Right renal pelvis (tissue), 4 donors: ENCODE data around the gene VPS13D. TPM values are rescaled to one million over a fixed set of nuclear protein-coding genes. Genes with fewer than 3 reads are reported as not detected.
"Not testable (repeated sequence)": the region's sequence is repeated elsewhere in the genome, so short reads cannot be mapped to it uniquely, and the experiment has no call there.

Source experiments
- DNase-seq, 4 donors: peaks; one replicate each; pipeline ENCODE4 v3.0.0-alpha.2; 2013; ENCODE audit warnings: low read depth in 4 of 4, low spot score in 3 of 4, missing footprints in 1 of 4
- polyA plus RNA-seq, 4 donors: library from polyadenylated mRNA; unstranded; fragments of 120-200 nt; gene quantifications; one replicate each; pipeline ENCODE4 v1.2.1, GENCODE V29; 2013; ENCODE audit not compliant: insufficient read length in 4 of 4

VPS13D gene
- polyA plus RNA-seq, 4 donors = 24.2 to 27.8 (median 26.3) TPM

- DNase-seq = no peak
Measured at GRCh38 chr1:12196641-12197482, 33.0 kb upstream of the VPS13D start.

GRCh38 chr1:12197483-12197880 lies 32.3 kb upstream of the VPS13D start:
- DNase-seq = no peak

GRCh38 chr1:12200208-12200607 lies 29.6 kb upstream of the VPS13D start:
- DNase-seq = no peak

GRCh38 chr1:12201352-12202189 lies 28.3 kb upstream of the VPS13D start:
- DNase-seq = no peak

GRCh38 chr1:12202190-12202497 lies 27.7 kb upstream of the VPS13D start:
- no peak for DNase-seq

- DNase-seq = no peak
Measured at GRCh38 chr1:12202577-12202976, 27.3 kb upstream of the VPS13D start.

- no peak for DNase-seq
Measured at GRCh38 chr1:12203216-12204007, 26.4 kb upstream of the VPS13D start.

GRCh38 chr1:12204140-12204539 lies 25.7 kb upstream of the VPS13D start:
- no peak for DNase-seq

GRCh38 chr1:12204754-12205658 lies 24.8 kb upstream of the VPS13D start:
- DNase-seq = no peak

GRCh38 chr1:12206238-12206637 lies 23.6 kb upstream of the VPS13D start:
- DNase-seq = no peak

- DNase-seq = no peak
Measured at GRCh38 chr1:12206792-12207424, 22.9 kb upstream of the VPS13D start.

- no peak for DNase-seq
Measured at GRCh38 chr1:12208271-12208670, 21.6 kb upstream of the VPS13D start.

GRCh38 chr1:12208764-12209494 lies 20.9 kb upstream of the VPS13D start:
- peak; percentile 73 to 85 (median 78) for DNase-seq

GRCh38 chr1:12209495-12209832 lies 20.4 kb upstream of the VPS13D start:
- DNase-seq = no peak

- DNase-seq = no peak
Measured at GRCh38 chr1:12215118-12215961, 14.5 kb upstream of the VPS13D start.

GRCh38 chr1:12219800-12220199 lies 10.0 kb upstream of the VPS13D start:
- no peak for DNase-seq

- DNase-seq = no peak
Measured at GRCh38 chr1:12220890-12221289, 8.9 kb upstream of the VPS13D start.

GRCh38 chr1:12222700-12223099 lies 7.1 kb upstream of the VPS13D start:
- not testable (repeated sequence) for DNase-seq
